NCI-H2196 (cell line): Measurements from ENCODE around the gene MLC1.

Source experiments
- DNase-seq: peaks from one replicate; lab custom pipeline; 2025; ENCODE audit not compliant: unreplicated experiment; lab: John Stamatoyannopoulos, UW

Gene MLC1

GRCh38 chr22:50039669-50040443 lies 45.4 kb downstream of the MLC1 start:
- no peak for DNase-seq

- DNase-seq: no peak
These were observed 49.1 kb downstream of the MLC1 start for GRCh38 chr22:50035976-50036724.

- DNase-seq: no peak
These were observed 49.9 kb downstream of the MLC1 start for GRCh38 chr22:50035131-50035881.

GRCh38 chr22:50034126-50035081 lies 50.8 kb downstream of the MLC1 start:
- DNase-seq: no peak

GRCh38 chr22:50032941-50033601 lies 52.2 kb downstream of the MLC1 start:
- no peak for DNase-seq

- DNase-seq: no peak
These were observed 52.9 kb downstream of the MLC1 start for GRCh38 chr22:50032109-50032871.

- no peak for DNase-seq
These were observed 53.8 kb downstream of the MLC1 start for GRCh38 chr22:50031189-50032091.

- DNase-seq: peak; percentile 81
These were observed 54.7 kb downstream of the MLC1 start for GRCh38 chr22:50030297-50031188.

- DNase-seq: peak; percentile 58
These were observed 57.3 kb downstream of the MLC1 start for GRCh38 chr22:50027639-50028537.

- no peak for DNase-seq
These were observed 59.2 kb downstream of the MLC1 start for GRCh38 chr22:50025993-50026392.

- DNase-seq: no peak
These were observed 62.9 kb downstream of the MLC1 start for GRCh38 chr22:50022171-50022819.

- no peak for DNase-seq
These were observed 64.6 kb downstream of the MLC1 start for GRCh38 chr22:50020606-50021005.

- no peak for DNase-seq
These were observed 65.9 kb downstream of the MLC1 start for GRCh38 chr22:50019316-50019715.

GRCh38 chr22:50018608-50019285 lies 66.5 kb downstream of the MLC1 start:
- no peak for DNase-seq

GRCh38 chr22:50017701-50018224 lies 67.5 kb downstream of the MLC1 start:
- DNase-seq: no peak
